NCI-H1436 treated with DMSO at 0.1 percent for 48 hours (cell line): ENCODE data around the gene LKAAEAR1.
"Not testable (repeated sequence)": the region's sequence is repeated elsewhere in the genome, so short reads cannot be mapped to it uniquely, and the experiment has no call there.

Source experiments
- DNase-seq: peaks from one replicate; lab custom pipeline; 2025; lab: John Stamatoyannopoulos, UW

The LKAAEAR1 gene

GRCh38 chr20:64083804-64084684, at the start of gene LKAAEAR1:
LKAAEAR1 (minus strand) TSS chr20:64084398; CDS start chr20:64084219, 179 bp downstream.
- DNase-seq: no peak

GRCh38 chr20:64131406-64131805, 47.2 kb upstream of the LKAAEAR1 start:
- DNase-seq: no peak

GRCh38 chr20:64130876-64131275, 46.7 kb upstream of the LKAAEAR1 start:
- DNase-seq: no peak

- no peak for DNase-seq
Observed at GRCh38 chr20:64130271-64130670, 46.1 kb upstream of the LKAAEAR1 start.

- DNase-seq: no peak
Observed at GRCh38 chr20:64129146-64129782, 45.1 kb upstream of the LKAAEAR1 start.

GRCh38 chr20:64123517-64123916, 39.3 kb upstream of the LKAAEAR1 start:
- not testable (repeated sequence) for DNase-seq

- not testable (repeated sequence) for DNase-seq
Observed at GRCh38 chr20:64122927-64123326, 38.7 kb upstream of the LKAAEAR1 start.

- no peak for DNase-seq
Observed at GRCh38 chr20:64121586-64121985, 37.4 kb upstream of the LKAAEAR1 start.

GRCh38 chr20:64119681-64120341, 35.6 kb upstream of the LKAAEAR1 start:
- no peak for DNase-seq

GRCh38 chr20:64119301-64119680, 35.1 kb upstream of the LKAAEAR1 start:
- DNase-seq: no peak

GRCh38 chr20:64117432-64117777, 33.2 kb upstream of the LKAAEAR1 start:
- not testable (repeated sequence) for DNase-seq

GRCh38 chr20:64116541-64117431, 32.6 kb upstream of the LKAAEAR1 start:
- no peak for DNase-seq

GRCh38 chr20:64116016-64116415, 31.8 kb upstream of the LKAAEAR1 start:
- DNase-seq: no peak

GRCh38 chr20:64115171-64115911, 31.1 kb upstream of the LKAAEAR1 start:
- DNase-seq: no peak

- no peak for DNase-seq
Observed at GRCh38 chr20:64114356-64114971, 30.3 kb upstream of the LKAAEAR1 start.

GRCh38 chr20:64113796-64114355, 29.7 kb upstream of the LKAAEAR1 start:
- no peak for DNase-seq

- no peak for DNase-seq
Observed at GRCh38 chr20:64113444-64113775, 29.2 kb upstream of the LKAAEAR1 start.

- no peak for DNase-seq
Observed at GRCh38 chr20:64112691-64113443, 28.7 kb upstream of the LKAAEAR1 start.

GRCh38 chr20:64111841-64112641, 27.8 kb upstream of the LKAAEAR1 start:
- DNase-seq: no peak
